OCI-LY1 (cell line): ENCODE measurements around the gene NSD1.

Experiments
- H2AFZ ChIP-seq: fragments of 200-600 bp; sonication (generic), shearing (Covaris generic); 2 replicates; pipeline ENCODE4 v1.6.0; 2014; ENCODE audit warnings: antibody characterized with exemption, mild to moderate bottlenecking, low read length
- H3F3A ChIP-seq: fragments of 200-600 bp; sonication (generic), shearing (Covaris generic); 2 replicates; pipeline ENCODE4 v1.6.0; 2014; ENCODE audit warnings: mild to moderate bottlenecking, antibody characterized with exemption, low read length, moderate library complexity; ENCODE audit not compliant: insufficient read depth
- H3K27ac ChIP-seq: fragments of 200-600 bp; sonication (generic); 2 replicates; pipeline ENCODE4 v1.5.1; 2014; ENCODE audit warnings: low read length, mixed run types, mild to moderate bottlenecking, low read depth; ENCODE audit not compliant: poor library complexity, severe bottlenecking
- H3K27me3 ChIP-seq: fragments of 200-600 bp; sonication (generic); 2 replicates; pipeline ENCODE4 v1.6.0; 2014; ENCODE audit warnings: antibody characterized with exemption, mild to moderate bottlenecking, low read length, moderate library complexity; ENCODE audit not compliant: insufficient read depth
- H3K36me3 ChIP-seq: fragments of 200-600 bp; sonication (generic); 2 replicates; pipeline ENCODE4 v1.6.1; 2014; ENCODE audit warnings: mild to moderate bottlenecking, antibody characterized with exemption, low read length, moderate library complexity, mixed read lengths; ENCODE audit not compliant: insufficient read depth
- H3K4me1 ChIP-seq: fragments of 200-600 bp; sonication (generic); 2 replicates; pipeline ENCODE4 v1.5.1; 2014; ENCODE audit warnings: mild to moderate bottlenecking, low read length, moderate library complexity; ENCODE audit not compliant: insufficient read depth, severe bottlenecking
- H3K4me2 ChIP-seq: fragments of 200-600 bp; sonication (generic), shearing (Covaris generic); 2 replicates; pipeline ENCODE4 v1.6.1; 2014; ENCODE audit warnings: low read length
- H3K4me3 ChIP-seq: fragments of 200-600 bp; sonication (generic); 2 replicates; pipeline ENCODE4 v1.5.1; 2014; ENCODE audit warnings: low read length, low read depth, mild to moderate bottlenecking, mixed read lengths; ENCODE audit not compliant: poor library complexity, severe bottlenecking
- H3K79me2 ChIP-seq: fragments of 200-600 bp; shearing (Covaris generic); 2 replicates; pipeline ENCODE4 v1.6.1; 2016; ENCODE audit warnings: mixed run types, low read length, mixed read lengths; ENCODE audit not compliant: insufficient read depth
- H3K9ac ChIP-seq: fragments of 200-600 bp; sonication (generic), shearing (Covaris generic); 2 replicates; pipeline ENCODE4 v1.6.1; 2014; ENCODE audit warnings: mild to moderate bottlenecking, low read length, mixed read lengths
- H3K9me2 ChIP-seq: fragments of 200-600 bp; sonication (generic), shearing (Covaris generic); 2 replicates; pipeline ENCODE4 v1.6.1; 2014; ENCODE audit warnings: low read depth, mild to moderate bottlenecking, low read length, mixed read lengths
- H3K9me3 ChIP-seq: fragments of 200-600 bp; shearing (Covaris generic); 2 replicates; pipeline ENCODE4 v1.6.1; 2014; ENCODE audit warnings: low read length, mixed read lengths
- H4K20me1 ChIP-seq: fragments of 200-600 bp; sonication (generic), shearing (Covaris generic); 2 replicates; pipeline ENCODE4 v1.6.0; 2016; ENCODE audit warnings: mild to moderate bottlenecking, low read length; ENCODE audit not compliant: insufficient read depth
- CTCF ChIP-seq: fragments of 200-600 bp; sonication (generic), shearing (Covaris generic); IDR thresholded peaks from 2 replicates; pipeline ENCODE4 v1.5.1; 2017; ENCODE audit warnings: mild to moderate bottlenecking, antibody characterized with exemption, low read length, moderate library complexity, mixed read lengths
- EZH2 ChIP-seq: fragments of 200-600 bp; sonication (generic), shearing (Covaris generic); IDR thresholded peaks from 2 replicates; pipeline ENCODE4 v1.8.0; 2017; ENCODE audit warnings: borderline replicate concordance, mixed run types, mild to moderate bottlenecking, antibody characterized with exemption, low read length, moderate library complexity, mixed read lengths

Gene NSD1

GRCh38 chr5:177091232-177091631 lies 42.3 kb upstream of the NSD1 start:
- Histone ChIP-seq H3K36me3 (no peaks in the 10 kb centered on the region), H3K79me2 (no peaks in the 10 kb centered on the region)

GRCh38 chr5:177092178-177093081 lies 41.1 kb upstream of the NSD1 start:
- H2AFZ ChIP-seq: no peak overlapping the region
- H3K9ac ChIP-seq: no peak overlapping the region
- no peak overlapping the region for H3K27ac ChIP-seq
- no peak overlapping the region for H3K4me3 ChIP-seq
- peaks cover under 1% of the 10 kb centered on the region for H3K4me1 ChIP-seq
- H3K36me3 ChIP-seq: no peaks in the 10 kb centered on the region
- no peaks in the 10 kb centered on the region for H3K79me2 ChIP-seq
- H3K4me2 ChIP-seq: no peak overlapping the region
- no peaks in the 10 kb centered on the region for H3F3A ChIP-seq
- no peaks in the 10 kb centered on the region for H3K9me2 ChIP-seq
- H3K9me3 ChIP-seq: no peaks in the 10 kb centered on the region
- H3K27me3 ChIP-seq: peaks cover 10% of the 10 kb centered on the region; the same call in 1 of the 2 replicates
- no peaks in the 10 kb centered on the region for H4K20me1 ChIP-seq
- no peak for TF ChIP-seq CTCF
- TF ChIP-seq EZH2: no peak

More at GRCh38 chr5:177091232-177091631, 42.3 kb upstream of the NSD1 start:
- Histone ChIP-seq H3K27ac (no peak overlapping the region), H3K9ac (no peak overlapping the region), H3K4me1 (peaks cover 8% of the 10 kb centered on the region), H3K27me3 (peaks cover 10% of the 10 kb centered on the region; the same call in 1 of the 2 replicates), H4K20me1 (no peaks in the 10 kb centered on the region), H2AFZ (no peak overlapping the region), H3K9me2 (no peaks in the 10 kb centered on the region), H3K9me3 (no peaks in the 10 kb centered on the region), H3K4me2 (no peak overlapping the region), H3K4me3 (no peak overlapping the region), H3F3A (peaks cover 1% of the 10 kb centered on the region; the same call in 1 of the 2 replicates)
- TF ChIP-seq EZH2: no peak
- TF ChIP-seq CTCF: no peak

- H3K27me3 ChIP-seq: peaks cover 10% of the 10 kb centered on the region; the same call in 1 of the 2 replicates
- no peaks in the 10 kb centered on the region for H3K9me2 ChIP-seq
- H3K4me3 ChIP-seq: no peak overlapping the region
- no peaks in the 10 kb centered on the region for H3K36me3 ChIP-seq
- no peaks in the 10 kb centered on the region for H3F3A ChIP-seq
- no peak overlapping the region for H3K9ac ChIP-seq
- H3K4me1 ChIP-seq: no peaks in the 10 kb centered on the region
- H3K9me3 ChIP-seq: no peaks in the 10 kb centered on the region
- H3K27ac ChIP-seq: no peak overlapping the region
- no peaks in the 10 kb centered on the region for H4K20me1 ChIP-seq
- no peaks in the 10 kb centered on the region for H3K79me2 ChIP-seq
- H3K4me2 ChIP-seq: no peak overlapping the region
- H2AFZ ChIP-seq: no peak overlapping the region
- TF ChIP-seq EZH2 (no peak), CTCF (no peak)
These were observed 40.4 kb upstream of the NSD1 start for GRCh38 chr5:177093082-177093712.
